Esophagus squamous epithelium (tissue), 5 donors: Measurements from ENCODE around the gene MACROH2A2. TPM values are rescaled to one million over a fixed set of nuclear protein-coding genes. Genes with fewer than 3 reads are reported as not detected.

Source experiments
- DNase-seq: peaks from one replicate; lab custom pipeline; 2025; lab: John Stamatoyannopoulos, UW
- H3K27ac ChIP-seq, 4 donors: fragments of 200-600 bp; sonication (generic); one replicate each; pipeline ENCODE4 v1.5.1; 2016 to 2019; ENCODE audit warnings: mild to moderate bottlenecking in 1 of 4
- H3K27me3 ChIP-seq, 4 donors: fragments of 200-600 bp; sonication (generic); 1 replicate in 3 of 4; 2 replicates in 1 of 4; pipeline versions ENCODE4 v1.5.1 to v1.6.0; 2017 to 2021; ENCODE audit warnings: antibody characterized with exemption in 1 of 4
- H3K36me3 ChIP-seq, 3 donors: fragments of 200-600 bp; sonication (generic); one replicate each; pipeline ENCODE4 v1.5.1; 2016 to 2019
- H3K4me1 ChIP-seq, 3 donors: fragments of 200-600 bp; sonication (generic); one replicate each; pipeline ENCODE4 v1.5.1; 2017 to 2019
- H3K4me3 ChIP-seq, 4 donors: fragments of 200-600 bp; sonication (generic); 1 replicate in 3 of 4; 2 replicates in 1 of 4; pipeline ENCODE4 v1.5.1; 2016 to 2019; ENCODE audit warnings: mild to moderate bottlenecking in 2 of 4, moderate library complexity in 1 of 4
- H3K9me3 ChIP-seq, 3 donors: fragments of 200-600 bp; sonication (generic); one replicate each; pipeline ENCODE4 v1.5.1; 2016 to 2019
- CTCF ChIP-seq, 6 experiments: fragments of 450-650 bp in 4 of 6; fragments of 200-600 bp in 2 of 6; sonication (generic) in 2 of 6; IDR thresholded peaks; one replicate each; pipeline ENCODE4 v1.5.1; 2016 to 2019; ENCODE audit warnings: antibody characterized with exemption in 6 of 6, mild to moderate bottlenecking in 4 of 6, moderate library complexity in 4 of 6
- POLR2A ChIP-seq, 4 donors: fragments of 450-650 bp; IDR thresholded peaks; one replicate each; pipeline ENCODE4 v1.6.1; 2017; ENCODE audit warnings: antibody characterized with exemption in 4 of 4, mild to moderate bottlenecking in 4 of 4, moderate library complexity in 3 of 4
- WGBS, 2 donors: methylation state at CpG; one replicate each; pipeline ENCODE4 v1.1.5; 2018; 5-methylcytosine and 5-hydroxymethylcytosine counted together
- intact Hi-C: fragments of 100-400 bp; cut with DNase I; formaldehyde crosslinking; loops from one replicate; pipeline ENCODE4 v1.15.0; 2022
- total RNA-seq, 4 donors: library from RNA; depleted of rRNA; stranded (reverse); fragments of >200 nt; gene quantifications; one replicate each; pipeline ENCODE4 v1.1.0, GENCODE V29; 2016
- donor health status: DM: yes; HTN: yes; CAD: no.

The MACROH2A2 gene
- total RNA-seq, 4 donors from 2014 or later, result 19.8 to 32.0 (median 22.4) TPM

- intact Hi-C loops, result no loop called here
- Histone ChIP-seq H3K36me3 (peaks cover 6 to 77% (median 19%) of the 10 kb centered on the region in 3 donors), H3K9me3 (no peaks in the 10 kb centered on the region), H3K4me1 (peaks cover 0 to 34% (median 5%) of the 10 kb centered on the region in 3 donors), H3K27me3 (no peaks in the 10 kb centered on the region), H3K27ac (no peak overlapping the region), H3K4me3 (no peak overlapping the region)
- DNase-seq, result no peak
- TF ChIP-seq CTCF (IDR thresholded peaks at IDR 0.05) (no peak), POLR2A (IDR thresholded peaks at IDR 0.05) (no peak)
- WGBS, 2 donors, result 89 to 92% methylated on average over 2 to 7 of the region's 10 CpGs
Observed at GRCh38 chr10:70117646-70118045, 65.0 kb downstream of the MACROH2A2 start.

- H3K27me3 ChIP-seq, result no peaks in the 10 kb centered on the region
- 41 to 66% methylated on average over 3 of the region's 3 CpGs for WGBS, 2 donors
- no peak overlapping the region for H3K4me3 ChIP-seq
- H3K9me3 ChIP-seq, result no peaks in the 10 kb centered on the region
- intact Hi-C loops, result no loop called here
- H3K27ac ChIP-seq, result no peak overlapping the region
- TF ChIP-seq CTCF (IDR thresholded peaks at IDR 0.05), result no peak
- TF ChIP-seq POLR2A (IDR thresholded peaks at IDR 0.05), result no peak
- DNase-seq, result no peak
- peaks cover 0 to 34% (median 5%) of the 10 kb centered on the region in 3 donors for H3K4me1 ChIP-seq
- peaks cover 6 to 76% (median 16%) of the 10 kb centered on the region in 3 donors for H3K36me3 ChIP-seq
Observed at GRCh38 chr10:70118196-70118595, 65.5 kb downstream of the MACROH2A2 start.

- Histone ChIP-seq H3K27ac (peak overlapping the region in 1 of 4 donors; percentile 65), H3K36me3 (peaks cover 0 to 69% (median 9%) of the 10 kb centered on the region in 3 donors), H3K27me3 (no peaks in the 10 kb centered on the region), H3K9me3 (no peaks in the 10 kb centered on the region), H3K4me3 (no peak overlapping the region), H3K4me1 (peaks cover 0 to 39% (median 5%) of the 10 kb centered on the region in 3 donors)
- intact Hi-C loops, result no loop called here
- DNase-seq, result no peak
- TF ChIP-seq POLR2A (IDR thresholded peaks at IDR 0.05) (no peak), CTCF (IDR thresholded peaks at IDR 0.05) (no peak)
- 93 to 94% methylated on average over 7 of the region's 7 CpGs for WGBS, 2 donors
Observed at GRCh38 chr10:70119197-70119596, 66.6 kb downstream of the MACROH2A2 start.

- no peaks in the 10 kb centered on the region for H3K9me3 ChIP-seq
- no peak for TF ChIP-seq CTCF (IDR thresholded peaks at IDR 0.05)
- TF ChIP-seq POLR2A (IDR thresholded peaks at IDR 0.05), result no peak
- H3K4me1 ChIP-seq, result peaks cover 0 to 43% (median 5%) of the 10 kb centered on the region in 3 donors
- peak overlapping the region; percentile 31 to 65 (median 40) for H3K27ac ChIP-seq
- DNase-seq, result no peak
- intact Hi-C loops, result no loop called here
- H3K4me3 ChIP-seq, result no peak overlapping the region
- H3K36me3 ChIP-seq, result peaks cover 0 to 65% (median 9%) of the 10 kb centered on the region in 3 donors
- WGBS, 2 donors, result 41 to 50% methylated on average over 4 to 6 of the region's 8 CpGs
- no peaks in the 10 kb centered on the region for H3K27me3 ChIP-seq
Observed at GRCh38 chr10:70119623-70120022, 67.0 kb downstream of the MACROH2A2 start.

- H3K4me3 ChIP-seq, result no peak overlapping the region
- H3K4me1 ChIP-seq, result peaks cover 0 to 48% (median 5%) of the 10 kb centered on the region in 3 donors
- DNase-seq, result no peak
- no peaks in the 10 kb centered on the region for H3K27me3 ChIP-seq
- H3K27ac ChIP-seq, result peak overlapping the region in 2 of 4 donors; percentile 47 to 65
- intact Hi-C loops, result no loop called here
- no peaks in the 10 kb centered on the region for H3K9me3 ChIP-seq
- peaks cover 0 to 57% (median 9%) of the 10 kb centered on the region in 3 donors for H3K36me3 ChIP-seq
- TF ChIP-seq CTCF (IDR thresholded peaks at IDR 0.05) (no peak), POLR2A (IDR thresholded peaks at IDR 0.05) (no peak)
- WGBS, 2 donors, result 32 to 83% methylated on average over 4 to 6 of the region's 6 CpGs
Observed at GRCh38 chr10:70120417-70120816, 67.8 kb downstream of the MACROH2A2 start.
